Limb (tissue), 2 donors: ENCODE data around the gene MEGF10.

Source experiments
- DNase-seq, 2 donors: peaks; one replicate each; pipeline ENCODE4 v3.0.0-alpha.2; 2016; ENCODE audit errors: extremely low spot score in 2 of 2

MEGF10 gene

GRCh38 chr5:127367946-127368465 is 77.4 kb downstream of the MEGF10 start:
- DNase-seq = no peak

- peak; percentile 48 to 88 for DNase-seq
Measured at GRCh38 chr5:127369796-127370195, 79.2 kb downstream of the MEGF10 start.

GRCh38 chr5:127370631-127371030 is 80.0 kb downstream of the MEGF10 start:
- no peak for DNase-seq

- no peak for DNase-seq
Measured at GRCh38 chr5:127373858-127374491, 83.4 kb downstream of the MEGF10 start.

- no peak for DNase-seq
Measured at GRCh38 chr5:127375124-127375523, 84.5 kb downstream of the MEGF10 start.

- no peak for DNase-seq
Measured at GRCh38 chr5:127375544-127376091, 85.0 kb downstream of the MEGF10 start.

GRCh38 chr5:127377651-127378050 is 87.1 kb downstream of the MEGF10 start:
- DNase-seq = no peak

- DNase-seq = no peak
Measured at GRCh38 chr5:127385936-127386335, 95.3 kb downstream of the MEGF10 start.

- DNase-seq = no peak
Measured at GRCh38 chr5:127386557-127386956, 96.0 kb downstream of the MEGF10 start.

- DNase-seq = no peak
Measured at GRCh38 chr5:127389601-127390000, 99.0 kb downstream of the MEGF10 start.

- DNase-seq = no peak
Measured at GRCh38 chr5:127392762-127393161, 102.2 kb downstream of the MEGF10 start.

- DNase-seq = no peak
Measured at GRCh38 chr5:127396490-127397155, 106.0 kb downstream of the MEGF10 start.

- no peak for DNase-seq
Measured at GRCh38 chr5:127398508-127398907, 107.9 kb downstream of the MEGF10 start.

GRCh38 chr5:127399068-127399467 is 108.5 kb downstream of the MEGF10 start:
- DNase-seq = no peak

- no peak for DNase-seq
Measured at GRCh38 chr5:127400539-127400938, 109.9 kb downstream of the MEGF10 start.

GRCh38 chr5:127400946-127401670 is 110.5 kb downstream of the MEGF10 start:
- no peak for DNase-seq

GRCh38 chr5:127402361-127402760 is 111.8 kb downstream of the MEGF10 start:
- DNase-seq = no peak

GRCh38 chr5:127404190-127404589 is 113.6 kb downstream of the MEGF10 start:
- no peak for DNase-seq

GRCh38 chr5:127406326-127407121 is 115.9 kb downstream of the MEGF10 start:
- no peak for DNase-seq

- DNase-seq = no peak
Measured at GRCh38 chr5:127409246-127409917, 118.8 kb downstream of the MEGF10 start.
